HT1080 (cell line): ENCODE data around the gene UQCC5. TPM values are rescaled to one million over a fixed set of nuclear protein-coding genes. Genes with fewer than 3 reads are reported as not detected.

Source experiments
- DNase-seq: peaks from one replicate; pipeline ENCODE4 v3.0.0-alpha.2; 2015; ENCODE audit warnings: low read depth
- total RNA-seq: library from RNA; depleted of rRNA; stranded (reverse); fragments of >200 nt; shearing (Covaris generic); gene quantifications from 2 replicates; pipeline ENCODE4 v1.2.3, GENCODE V29; 2014

The UQCC5 gene
- total RNA-seq, 1 experiment from 2014 or later: 18.4 TPM

- DNase-seq: peak; percentile 29
Observed at GRCh38 chr3:52532838-52533622, 3.4 kb upstream of the UQCC5 start.

DNA sequence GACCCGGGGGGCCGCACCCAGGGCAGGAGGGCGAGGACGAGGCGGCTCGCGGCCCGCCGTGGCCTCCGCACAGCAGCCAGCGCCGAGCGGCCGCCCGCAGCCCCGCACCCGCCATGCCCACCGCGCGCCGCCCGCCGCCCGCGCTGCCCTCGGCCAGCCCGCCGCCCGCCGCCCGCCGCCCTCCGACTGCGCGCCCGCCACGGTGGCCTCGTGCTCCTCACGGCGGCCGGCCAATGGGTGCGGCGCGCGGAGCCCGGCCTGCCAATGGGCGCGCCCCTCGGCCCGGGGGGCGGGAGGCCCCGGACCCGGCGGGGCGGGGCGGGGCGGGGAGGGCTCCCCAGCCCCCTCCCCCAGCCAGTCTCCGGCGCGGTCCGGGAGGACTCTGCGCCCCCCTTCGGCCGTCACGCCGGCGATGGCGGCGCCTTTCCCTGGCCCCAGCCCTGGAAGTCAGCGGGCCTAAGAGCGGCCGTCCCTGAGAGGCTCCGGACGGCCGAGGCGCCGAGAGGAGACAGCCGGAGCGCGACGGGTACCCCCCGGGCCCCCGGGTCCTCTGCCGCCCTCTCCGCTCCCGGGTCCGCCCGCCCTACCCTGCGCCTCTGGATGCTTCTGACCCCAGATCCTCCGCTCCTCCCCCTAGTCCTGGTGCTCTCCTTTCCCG is 2.7 kb upstream of the UQCC5 start, which contains the start of gene NT5DC2:
NT5DC2 (minus strand) TSS at position 235 of the 658 bp plus-strand sequence; CDS start at position 115, 120 bp downstream.
- DNase-seq: peak; percentile 41

DNA sequence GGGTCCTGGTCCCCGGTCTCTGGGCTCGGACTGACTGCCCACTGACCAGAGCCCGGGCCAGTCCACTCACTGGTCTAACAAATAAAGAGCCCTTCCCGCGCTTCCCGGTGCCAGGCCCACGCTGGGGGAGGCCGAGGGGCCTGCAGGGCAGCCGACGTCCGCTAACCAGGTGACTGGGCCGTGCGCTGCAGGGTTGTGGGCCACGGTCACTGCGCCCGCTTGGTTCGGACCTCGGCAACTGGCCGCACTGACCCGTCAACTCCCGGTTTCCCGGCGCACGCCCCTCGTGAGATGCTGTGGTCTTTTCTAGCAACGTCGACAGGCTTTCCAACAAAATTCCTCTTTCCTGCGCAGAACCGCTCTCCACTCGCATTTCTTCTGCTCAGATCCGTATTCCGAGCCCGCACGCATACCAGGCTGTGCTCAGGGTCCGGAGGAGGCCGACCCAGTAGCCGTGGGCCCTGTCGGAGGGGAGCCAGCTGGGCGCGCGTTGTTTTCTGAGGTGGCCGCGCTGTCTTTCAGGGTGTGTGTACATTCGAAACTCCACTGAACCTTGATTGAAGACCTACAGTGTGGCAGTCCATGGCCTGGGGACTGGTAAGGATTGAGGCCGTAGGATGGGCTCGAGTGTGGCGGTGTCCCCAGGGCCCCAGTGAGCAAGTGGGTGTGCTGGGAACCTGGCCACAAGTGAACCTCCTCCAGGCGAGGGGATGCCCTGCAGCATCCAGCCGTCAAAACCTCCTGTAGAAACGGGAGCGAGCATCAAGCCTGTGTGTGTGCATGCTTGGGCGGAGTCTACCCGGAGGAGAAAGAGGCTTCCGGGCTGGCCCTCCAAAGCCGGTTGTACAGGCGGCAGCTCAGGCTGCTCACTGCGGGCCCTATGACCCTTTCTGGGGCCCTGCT is 1.9 kb upstream of the UQCC5 start:
- DNase-seq: no peak

GRCh38 chr3:52535411-52536111 is 844 bp upstream of the UQCC5 start:
- no peak for DNase-seq

DNA sequence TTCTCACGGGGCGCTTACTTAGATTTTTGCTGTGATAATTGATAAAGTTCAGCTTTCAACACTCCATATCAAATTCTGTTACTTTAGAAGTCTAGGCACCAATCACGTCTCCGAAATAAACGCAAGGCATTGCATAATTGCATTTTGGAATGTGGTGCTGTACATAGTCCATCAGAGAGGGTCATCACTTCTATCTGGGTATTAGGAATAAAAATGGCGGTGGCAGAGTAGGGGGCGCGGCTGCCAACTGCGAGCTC is 365 bp upstream of the UQCC5 start:
- no peak for DNase-seq

DNA sequence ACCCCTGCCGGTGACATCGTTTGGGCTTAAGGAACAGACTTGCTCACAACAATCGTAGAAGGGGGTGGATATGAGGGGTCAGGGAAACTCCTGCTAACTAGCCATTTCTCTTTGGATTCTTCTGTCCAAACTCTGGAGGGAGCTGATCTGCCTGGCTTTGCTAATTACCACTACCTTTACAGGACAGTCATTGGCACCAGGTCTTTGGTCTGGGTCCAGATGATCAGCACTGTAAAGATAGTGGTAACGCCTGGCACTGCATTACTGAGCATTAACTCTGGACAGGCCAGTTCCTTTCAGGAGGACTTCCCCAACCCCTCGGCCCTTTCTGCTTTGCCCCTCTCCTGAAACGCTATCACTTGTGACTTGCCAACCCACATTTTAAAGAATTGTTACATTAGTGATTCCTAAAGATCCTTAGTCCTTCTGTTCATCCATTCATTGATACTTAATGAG is 788 bp downstream of the UQCC5 start:
- DNase-seq: no peak

DNA sequence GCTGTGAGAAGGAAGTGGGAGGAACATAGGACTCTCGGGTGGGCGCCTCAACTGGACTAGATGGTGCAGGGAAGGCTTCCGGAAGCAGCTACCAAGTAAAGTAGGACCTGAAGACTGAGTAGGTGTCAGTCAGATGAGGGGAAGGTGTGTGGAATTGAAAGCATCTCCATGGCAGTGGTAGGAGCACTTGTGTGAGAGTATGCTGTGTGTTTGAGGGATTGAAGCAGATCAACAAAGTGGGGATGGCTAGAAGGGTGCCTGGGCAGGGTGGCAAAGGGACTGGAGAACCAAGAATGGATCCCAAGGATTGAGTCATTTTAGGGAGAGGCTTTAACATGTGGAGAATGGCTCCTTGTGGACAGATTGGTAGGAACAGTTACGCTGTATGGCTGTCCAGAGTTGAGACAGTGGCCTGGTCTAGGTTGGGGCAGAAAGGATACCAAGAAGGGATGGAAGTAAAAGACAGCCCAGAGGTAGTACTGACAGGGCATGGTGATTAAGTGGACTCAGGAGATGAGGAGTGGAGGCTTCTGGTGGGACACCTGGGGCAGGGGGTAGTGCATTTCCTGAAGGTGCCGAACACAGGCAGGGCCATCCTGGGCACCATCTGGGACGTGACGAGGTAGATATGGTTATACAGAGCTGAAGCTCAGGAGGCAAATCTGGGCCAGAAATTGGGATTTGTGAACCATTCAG is 1.5 kb downstream of the UQCC5 start:
- DNase-seq: no peak

- DNase-seq: peak; percentile 34
Observed at GRCh38 chr3:52539010-52539653, 2.7 kb downstream of the UQCC5 start.

- DNase-seq: no peak
Observed at GRCh38 chr3:52541050-52541449, 4.6 kb downstream of the UQCC5 start.

GRCh38 chr3:52544937-52545336 is 8.5 kb downstream of the UQCC5 start:
- no peak for DNase-seq

DNA sequence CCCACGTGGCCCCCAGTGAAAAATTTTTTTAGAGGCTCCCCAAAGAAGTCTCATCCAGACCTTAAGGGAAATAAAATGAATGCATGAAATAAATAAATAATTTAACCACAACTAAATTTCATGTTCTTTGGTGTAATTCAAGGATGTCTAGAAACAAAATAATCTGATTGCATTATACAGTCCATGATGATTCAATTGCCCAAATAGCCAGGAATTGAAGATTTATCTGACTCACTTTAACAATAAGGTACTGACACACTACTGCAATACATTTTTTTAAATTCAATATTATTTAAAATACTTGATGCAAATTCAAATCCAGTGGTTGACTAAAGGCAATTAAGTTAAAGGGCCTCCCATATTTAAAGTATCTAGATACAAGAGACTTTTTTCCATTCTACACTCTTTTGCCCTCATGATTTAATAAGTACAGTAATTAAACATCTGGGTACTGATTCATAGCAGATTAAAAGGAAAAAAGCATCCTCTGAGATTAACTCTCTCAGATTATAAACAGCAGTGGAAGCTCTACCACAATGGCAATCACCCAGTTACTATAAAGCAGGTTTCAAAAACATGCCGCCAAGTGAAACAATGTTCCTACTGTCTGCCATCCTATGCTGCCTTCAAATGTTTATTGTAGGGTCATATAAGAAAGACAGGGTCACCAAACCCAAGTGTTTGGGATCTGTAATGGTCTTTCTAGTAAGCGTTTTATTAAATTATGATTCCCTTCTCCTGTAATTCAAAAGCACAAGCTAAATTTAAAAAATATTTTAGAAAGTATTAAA is 9.9 kb downstream of the UQCC5 start:
- DNase-seq: no peak

GRCh38 chr3:52547143-52547542 is 10.7 kb downstream of the UQCC5 start:
- no peak for DNase-seq

DNA sequence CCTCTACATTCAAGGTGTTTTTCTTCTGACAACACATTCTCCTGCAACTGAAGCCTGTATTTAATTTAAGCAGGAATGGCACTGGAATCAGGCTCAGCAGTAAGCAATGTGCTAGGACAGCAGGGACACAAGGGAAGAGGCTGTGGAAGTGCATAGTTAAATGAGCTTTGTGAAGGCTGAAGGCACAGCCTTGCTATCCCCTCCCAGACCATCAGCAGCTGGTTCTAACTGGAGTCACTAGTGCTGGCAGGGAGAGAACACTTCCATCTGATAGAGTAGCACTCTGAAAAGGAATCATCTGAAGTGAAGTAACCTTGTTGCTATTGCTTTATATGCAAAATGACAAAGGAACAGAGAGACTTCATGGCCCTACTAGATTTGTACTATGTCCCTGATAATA is 14.7 kb downstream of the UQCC5 start:
- DNase-seq: no peak

DNA sequence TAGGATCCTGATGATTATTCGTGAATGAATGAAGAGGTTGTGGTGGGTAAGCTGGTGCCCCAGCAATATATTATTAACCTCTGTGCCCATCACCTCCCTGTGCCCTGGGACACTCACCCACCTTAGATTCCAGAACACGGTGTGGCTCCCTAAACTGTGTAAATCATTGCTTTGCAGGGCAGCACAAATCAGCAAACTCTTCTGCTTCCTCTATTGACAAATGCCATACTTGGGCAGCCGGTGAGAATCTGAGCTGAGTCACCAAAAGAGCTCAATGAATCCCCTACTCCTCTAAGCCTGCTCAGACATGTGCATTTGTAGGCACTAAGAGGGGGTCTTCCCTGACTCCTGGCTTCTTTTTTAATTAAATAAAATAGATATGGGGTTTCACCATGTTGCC is 15.7 kb downstream of the UQCC5 start:
- no peak for DNase-seq

- DNase-seq: no peak
Observed at GRCh38 chr3:52554026-52554755, 17.8 kb downstream of the UQCC5 start.

- no peak for DNase-seq
Observed at GRCh38 chr3:52555056-52555455, 18.7 kb downstream of the UQCC5 start.

GRCh38 chr3:52557011-52557960 is 20.9 kb downstream of the UQCC5 start:
- DNase-seq: no peak

- no peak for DNase-seq
Observed at GRCh38 chr3:52558436-52558835, 22.0 kb downstream of the UQCC5 start.
